DND-41 (cell line): ENCODE data around the gene CMSS1.

Experiments
- ATAC-seq: fragments of 200-7000 bp; cut with Tn5 transposase; 3 replicates; pipeline ENCODE4 v1.9.1; 2021; ENCODE audit warnings: low read depth; ENCODE audit not compliant: insufficient read depth
- DNase-seq: peaks from one replicate; pipeline ENCODE4 v3.0.0-alpha.2; 2020
- H2AFZ ChIP-seq: 2 replicates; pipeline ENCODE4 v1.6.0; 2012; ENCODE audit warnings: low read depth, low read length
- H3K27ac ChIP-seq: 2 replicates; pipeline ENCODE4 v1.5.1; 2012; ENCODE audit warnings: low read length, inconsistent platforms
- H3K27me3 ChIP-seq: fragments of 200-600 bp; sonication (generic); 2 replicates; pipeline ENCODE4 v1.6.0; 2012; ENCODE audit warnings: low read length, mild to moderate bottlenecking, inconsistent platforms; ENCODE audit not compliant: insufficient read depth, poor library complexity
- H3K36me3 ChIP-seq: 2 replicates; pipeline ENCODE4 v1.5.1; 2012; ENCODE audit warnings: low read length, inconsistent platforms; ENCODE audit not compliant: insufficient read depth
- H3K4me1 ChIP-seq: 2 replicates; pipeline ENCODE4 v1.5.1; 2012; ENCODE audit warnings: mild to moderate bottlenecking, low read length; ENCODE audit not compliant: insufficient read depth
- H3K4me2 ChIP-seq: 2 replicates; pipeline ENCODE4 v1.6.0; 2012; ENCODE audit warnings: mild to moderate bottlenecking, moderate library complexity, low read length, inconsistent platforms; ENCODE audit not compliant: insufficient read depth
- H3K4me3 ChIP-seq, 2 experiments: fragments of 200-600 bp in 1 of 2; shearing (Covaris generic) in 1 of 2; 2 replicates each; pipeline ENCODE4 v1.5.1; 2012 to 2016; ENCODE audit warnings: inconsistent platforms in 2 of 2, low read length in 2 of 2, mild to moderate bottlenecking in 2 of 2, low read depth in 1 of 2, moderate library complexity in 1 of 2
- H3K79me2 ChIP-seq: 2 replicates; pipeline ENCODE4 v1.6.0; 2012; ENCODE audit warnings: low read length, inconsistent platforms; ENCODE audit not compliant: insufficient read depth
- H3K9ac ChIP-seq: 2 replicates; pipeline ENCODE4 v1.6.0; 2012; ENCODE audit warnings: low read depth, mild to moderate bottlenecking, inconsistent platforms, low read length, moderate library complexity
- H3K9me3 ChIP-seq: 2 replicates; pipeline ENCODE4 v1.5.1; 2012; ENCODE audit warnings: low read length, moderate library complexity, mild to moderate bottlenecking, inconsistent platforms; ENCODE audit not compliant: insufficient read depth, severe bottlenecking
- H4K20me1 ChIP-seq: 2 replicates; pipeline ENCODE4 v1.6.0; 2012; ENCODE audit warnings: low read length; ENCODE audit not compliant: insufficient read depth
- CTCF ChIP-seq: IDR thresholded peaks from 2 replicates; pipeline ENCODE4 v1.5.1; 2012; ENCODE audit warnings: borderline replicate concordance, low read length, moderate library complexity, mild to moderate bottlenecking; ENCODE audit not compliant: poor library complexity, severe bottlenecking; ENCODE audit errors: extremely low read depth
- EZH2 ChIP-seq: IDR thresholded peaks from 3 replicates; pipeline ENCODE4 v1.6.1; 2012; ENCODE audit warnings: borderline replicate concordance, low read depth, mild to moderate bottlenecking, moderate library complexity, low read length, inconsistent platforms; ENCODE audit not compliant: severe bottlenecking

CMSS1 gene

GRCh38 chr3:99980606-99981005, 162.9 kb downstream of the CMSS1 start:
- no peak overlapping the region for H3K27ac ChIP-seq
- H3K9me3 ChIP-seq, result no peaks in the 10 kb centered on the region
- no peaks in the 10 kb centered on the region for H3K27me3 ChIP-seq
- H2AFZ ChIP-seq, result no peak overlapping the region
- no peaks in the 10 kb centered on the region for H3K79me2 ChIP-seq
- H3K9ac ChIP-seq, result no peak overlapping the region
- no peak overlapping the region for H3K4me2 ChIP-seq
- no peaks in the 10 kb centered on the region for H3K4me1 ChIP-seq
- no peaks in the 10 kb centered on the region for H3K36me3 ChIP-seq
- no peak overlapping the region for H3K4me3 ChIP-seq
- no peak for ATAC-seq
- DNase-seq, result no peak
- no peaks in the 10 kb centered on the region for H4K20me1 ChIP-seq
- TF ChIP-seq CTCF (no peak), EZH2 (no peak)

GRCh38 chr3:99981138-99981537, 163.5 kb downstream of the CMSS1 start:
- Histone ChIP-seq H3K27me3 (no peaks in the 10 kb centered on the region), H3K27ac (no peak overlapping the region), H2AFZ (no peak overlapping the region), H3K36me3 (no peaks in the 10 kb centered on the region), H4K20me1 (no peaks in the 10 kb centered on the region), H3K4me2 (no peak overlapping the region), H3K4me3 (no peak overlapping the region), H3K9me3 (no peaks in the 10 kb centered on the region), H3K4me1 (no peaks in the 10 kb centered on the region), H3K79me2 (no peaks in the 10 kb centered on the region), H3K9ac (no peak overlapping the region)
- DNase-seq (no peak), ATAC-seq (no peak)
- TF ChIP-seq EZH2 (no peak), CTCF (no peak)

GRCh38 chr3:99982650-99983049, 165.0 kb downstream of the CMSS1 start:
- H3K27me3 ChIP-seq, result no peaks in the 10 kb centered on the region
- H3K4me2 ChIP-seq, result no peak overlapping the region
- TF ChIP-seq EZH2 (no peak), CTCF (no peak)
- no peaks in the 10 kb centered on the region for H3K79me2 ChIP-seq
- no peak overlapping the region for H2AFZ ChIP-seq
- H4K20me1 ChIP-seq, result no peaks in the 10 kb centered on the region
- no peak overlapping the region for H3K27ac ChIP-seq
- H3K9ac ChIP-seq, result no peak overlapping the region
- no peaks in the 10 kb centered on the region for H3K4me1 ChIP-seq
- ATAC-seq (no peak), DNase-seq (no peak)
- H3K9me3 ChIP-seq, result no peaks in the 10 kb centered on the region
- H3K4me3 ChIP-seq, result no peak overlapping the region
- H3K36me3 ChIP-seq, result no peaks in the 10 kb centered on the region

- ATAC-seq, result no peak
- Histone ChIP-seq H3K4me3 (no peak overlapping the region), H3K36me3 (no peaks in the 10 kb centered on the region), H3K79me2 (no peaks in the 10 kb centered on the region), H3K27ac (no peak overlapping the region), H3K4me2 (no peak overlapping the region), H2AFZ (no peak overlapping the region), H3K9ac (no peak overlapping the region), H3K27me3 (no peaks in the 10 kb centered on the region), H3K9me3 (no peaks in the 10 kb centered on the region), H4K20me1 (no peaks in the 10 kb centered on the region), H3K4me1 (no peaks in the 10 kb centered on the region)
- TF ChIP-seq EZH2 (no peak), CTCF (no peak)
- no peak for DNase-seq
These were observed 166.5 kb downstream of the CMSS1 start for GRCh38 chr3:99984139-99984538.
